ENCODE data around the gene TAF4B. TPM values are rescaled to one million over a fixed set of nuclear protein-coding genes. Genes with fewer than 3 reads are reported as not detected.
"Not testable (repeated sequence)": the region's sequence is repeated elsewhere in the genome, so short reads cannot be mapped to it uniquely, and the experiment has no call there.

The TAF4B gene
- total and polyA plus RNA-seq, 5 donors: 0.81 to 2.1 (median 1.8) TPM

DNA sequence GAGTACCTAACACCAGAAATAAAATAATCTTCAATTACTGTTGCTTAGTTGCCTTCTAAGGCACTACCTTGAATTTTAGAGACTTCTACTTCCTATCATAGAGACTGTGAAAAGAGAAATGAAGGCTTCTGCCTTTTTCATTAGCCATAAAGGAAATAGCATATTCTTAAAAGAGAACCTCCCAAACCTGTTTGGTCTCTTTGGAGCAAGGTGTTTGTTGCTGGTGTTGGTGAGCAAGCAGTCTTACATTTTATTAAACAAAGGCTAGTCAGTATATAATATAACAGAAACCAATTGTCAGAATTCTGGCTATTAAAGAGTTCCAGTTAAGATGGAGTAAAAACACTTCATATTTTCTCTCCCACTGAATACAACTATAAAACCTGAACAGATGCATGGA lies 116.4 kb downstream of the TAF4B start:
- no peak for DNase-seq
- intact Hi-C loops (cut with DNase I): no loop called here
- Histone ChIP-seq H3K9me3 (ENCODE audit: control insufficient read depth, low read length) (peaks cover 3% of the 10 kb centered on the region), H3K4me3 (ENCODE audit: low read length) (no peak overlapping the region), H3K4me1 (ENCODE audit: control insufficient read depth, insufficient read depth, low read length) (no peaks in the 10 kb centered on the region), H3K27me3 (ENCODE audit: control insufficient read depth, insufficient read depth) (no peaks in the 10 kb centered on the region), H3K27ac (ENCODE audit: low read length) (no peak overlapping the region)
- no peak for ATAC-seq

DNA sequence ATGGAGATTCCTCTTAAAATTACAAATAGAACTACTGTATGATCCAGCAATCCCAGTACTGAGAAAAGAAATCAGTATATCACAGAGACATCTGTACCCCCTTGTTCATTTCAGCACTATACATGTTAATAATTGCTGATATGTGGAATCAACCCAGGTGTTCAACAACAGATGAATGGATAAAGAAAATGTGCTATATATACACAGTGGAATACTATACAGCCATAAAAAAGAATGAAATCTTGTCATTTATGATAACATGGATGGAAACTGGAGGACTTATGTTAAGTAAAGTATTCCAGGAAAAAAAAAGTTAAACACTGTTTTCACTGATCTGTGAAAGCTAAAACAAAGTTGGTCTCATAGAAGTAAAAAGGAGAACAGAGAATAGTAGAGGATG lies 124.7 kb downstream of the TAF4B start:
- H3K4me3 ChIP-seq (ENCODE audit: low read length): no peak overlapping the region
- DNase-seq (no peak), ATAC-seq (no peak)
- no peak overlapping the region for H3K27ac ChIP-seq (ENCODE audit: low read length)
- H3K4me1 ChIP-seq (ENCODE audit: control insufficient read depth, insufficient read depth, low read length): no peaks in the 10 kb centered on the region
- H3K9me3 ChIP-seq (ENCODE audit: control insufficient read depth, low read length): no peaks in the 10 kb centered on the region
- intact Hi-C loops (cut with DNase I): no loop called here
- H3K27me3 ChIP-seq (ENCODE audit: control insufficient read depth, insufficient read depth): no peaks in the 10 kb centered on the region

DNA sequence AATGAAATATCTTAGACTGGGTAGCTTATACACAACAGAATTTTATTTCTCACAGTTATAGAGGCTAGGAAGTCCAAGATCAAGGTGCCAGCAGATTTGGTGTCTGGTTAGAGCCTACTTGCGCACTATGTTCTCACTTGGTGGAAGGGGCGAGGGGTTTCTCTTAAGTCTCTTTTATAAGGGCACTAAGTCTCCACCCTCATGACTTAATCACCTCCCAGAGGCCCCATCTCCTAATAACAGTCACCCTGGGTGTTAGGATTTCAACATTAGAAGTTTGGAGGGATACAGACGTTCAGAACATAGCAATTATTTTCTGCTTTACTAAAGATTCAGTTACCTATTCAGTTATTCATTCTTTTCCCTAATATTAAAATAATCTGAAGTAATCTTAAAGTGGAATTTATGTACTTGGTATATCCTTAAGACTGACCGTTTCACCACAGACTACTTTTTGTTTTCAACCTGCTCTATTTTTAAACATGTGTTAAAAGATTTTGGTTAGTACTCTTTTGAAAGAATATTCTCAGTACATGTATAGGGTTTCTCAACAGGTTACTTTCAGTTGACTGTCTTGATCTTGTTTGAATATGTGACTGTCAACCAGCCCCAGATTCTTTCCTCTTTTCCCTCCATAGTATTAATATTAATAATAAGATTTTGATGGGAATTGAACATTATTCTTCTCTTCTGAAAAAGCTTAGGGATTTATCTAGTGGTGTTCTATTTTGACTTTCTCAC lies 130.0 kb downstream of the TAF4B start:
- H3K27ac ChIP-seq (ENCODE audit: low read length): no peak overlapping the region
- H3K9me3 ChIP-seq (ENCODE audit: control insufficient read depth, low read length): no peaks in the 10 kb centered on the region
- 87% methylated on average over 4 of the region's 4 CpGs for WGBS
- ATAC-seq (no peak), DNase-seq (no peak)
- H3K27me3 ChIP-seq (ENCODE audit: control insufficient read depth, insufficient read depth): no peaks in the 10 kb centered on the region
- intact Hi-C loops (cut with DNase I): no loop called here
- no peak overlapping the region for H3K4me3 ChIP-seq (ENCODE audit: low read length)
- H3K4me1 ChIP-seq (ENCODE audit: control insufficient read depth, insufficient read depth, low read length): no peaks in the 10 kb centered on the region

DNA sequence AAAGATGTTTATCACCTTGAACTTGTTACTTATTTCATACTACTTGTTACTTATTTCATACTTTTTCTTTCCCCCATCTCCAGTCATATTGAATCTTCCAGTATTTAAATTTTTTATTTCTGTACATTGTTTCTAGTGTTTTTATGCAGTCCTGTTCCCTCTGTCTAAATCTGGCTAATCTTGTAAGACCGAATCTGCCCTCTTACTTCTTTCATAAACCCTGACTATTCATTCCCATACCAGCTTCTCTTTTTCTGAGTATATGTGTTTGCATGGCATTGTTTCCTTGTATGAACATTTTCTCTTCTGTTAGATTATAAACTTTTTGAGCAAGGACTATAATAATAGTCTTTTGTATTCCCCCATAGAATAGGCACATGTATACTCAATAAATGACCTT lies 131.7 kb downstream of the TAF4B start:
- no peak overlapping the region for H3K27ac ChIP-seq (ENCODE audit: low read length)
- no peaks in the 10 kb centered on the region for H3K4me1 ChIP-seq (ENCODE audit: control insufficient read depth, insufficient read depth, low read length)
- 88% methylated on average over 1 of the region's 1 CpG for WGBS
- no peak for ATAC-seq
- H3K9me3 ChIP-seq (ENCODE audit: control insufficient read depth, low read length): no peaks in the 10 kb centered on the region
- H3K27me3 ChIP-seq (ENCODE audit: control insufficient read depth, insufficient read depth): no peaks in the 10 kb centered on the region
- no peak overlapping the region for H3K4me3 ChIP-seq (ENCODE audit: low read length)
- DNase-seq: no peak
- intact Hi-C loops (cut with DNase I): no loop called here

DNA sequence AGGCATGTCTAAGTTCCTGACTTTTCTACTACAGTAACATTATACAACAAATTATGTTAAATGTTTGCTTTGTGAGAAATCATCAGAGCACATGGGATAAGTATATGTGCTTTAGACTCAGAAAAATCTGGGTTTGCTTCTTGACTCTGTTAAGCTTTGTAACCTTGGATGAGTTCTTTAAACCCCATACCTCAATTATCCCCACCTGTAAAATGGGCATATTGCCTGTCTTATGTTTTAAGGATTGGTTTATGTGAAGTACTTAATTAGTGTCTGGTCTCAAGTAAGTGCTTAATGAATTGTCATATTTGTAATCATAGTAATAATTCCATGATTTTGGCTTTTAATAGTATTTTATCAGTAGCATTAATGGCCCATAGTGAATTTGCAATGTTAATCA lies 135.8 kb downstream of the TAF4B start:
- H3K27me3 ChIP-seq (ENCODE audit: control insufficient read depth, insufficient read depth): no peaks in the 10 kb centered on the region
- no peaks in the 10 kb centered on the region for H3K4me1 ChIP-seq (ENCODE audit: control insufficient read depth, insufficient read depth, low read length)
- DNase-seq (no peak), ATAC-seq (no peak)
- H3K27ac ChIP-seq (ENCODE audit: low read length): no peak overlapping the region
- intact Hi-C loops (cut with DNase I): no loop called here
- no peak overlapping the region for H3K4me3 ChIP-seq (ENCODE audit: low read length)
- H3K9me3 ChIP-seq (ENCODE audit: control insufficient read depth, low read length): no peaks in the 10 kb centered on the region

DNA sequence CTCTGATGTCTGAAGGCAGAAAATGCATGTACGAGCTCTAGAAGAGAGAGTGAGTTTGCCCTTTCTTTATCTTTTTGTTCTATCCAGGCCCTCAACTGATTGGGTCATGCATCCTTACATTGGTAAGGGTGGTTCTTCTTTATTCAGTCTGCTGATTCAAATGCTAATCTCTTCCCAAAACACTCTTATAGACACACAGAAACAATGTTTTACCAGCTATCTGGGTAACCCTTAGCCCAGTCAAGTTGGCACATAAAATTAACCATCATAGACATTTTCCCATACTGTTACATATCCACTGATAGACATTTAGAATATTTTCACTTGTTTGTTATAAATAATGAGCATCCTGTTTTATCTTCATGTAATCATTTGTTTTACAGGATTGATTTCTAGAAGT lies 141.2 kb downstream of the TAF4B start:
- Histone ChIP-seq H3K4me1 (ENCODE audit: control insufficient read depth, insufficient read depth, low read length) (no peaks in the 10 kb centered on the region), H3K9me3 (ENCODE audit: control insufficient read depth, low read length) (no peaks in the 10 kb centered on the region), H3K27ac (ENCODE audit: low read length) (no peak overlapping the region), H3K27me3 (ENCODE audit: control insufficient read depth, insufficient read depth) (no peaks in the 10 kb centered on the region), H3K4me3 (ENCODE audit: low read length) (no peak overlapping the region)
- ATAC-seq: no peak
- 98% methylated on average over 1 of the region's 1 CpG for WGBS
- DNase-seq: no peak
- intact Hi-C loops (cut with DNase I): no loop called here

DNA sequence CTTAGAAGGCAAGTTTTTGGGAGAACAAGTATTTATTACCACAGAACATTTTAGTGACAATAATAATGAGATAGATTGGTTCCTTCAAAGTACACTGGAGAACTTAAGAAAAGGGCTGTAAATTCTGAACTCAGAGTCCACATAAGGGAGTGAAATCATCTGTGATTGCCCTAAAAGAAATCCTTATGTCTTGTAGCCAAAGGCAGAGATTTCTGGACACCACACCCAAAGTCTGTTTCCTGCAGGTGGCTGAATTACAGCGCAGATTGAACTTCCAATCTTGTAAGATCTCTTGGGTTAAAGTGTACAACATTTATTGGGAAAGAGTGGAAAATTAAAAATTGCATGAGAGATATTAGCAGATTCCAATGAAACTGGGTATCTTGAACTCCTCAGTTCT lies 143.8 kb downstream of the TAF4B start:
- Histone ChIP-seq H3K4me1 (ENCODE audit: control insufficient read depth, insufficient read depth, low read length) (no peaks in the 10 kb centered on the region), H3K27ac (ENCODE audit: low read length) (no peak overlapping the region), H3K9me3 (ENCODE audit: control insufficient read depth, low read length) (no peaks in the 10 kb centered on the region), H3K27me3 (ENCODE audit: control insufficient read depth, insufficient read depth) (no peaks in the 10 kb centered on the region), H3K4me3 (ENCODE audit: low read length) (no peak overlapping the region)
- WGBS: 87% methylated on average over 1 of the region's 1 CpG
- no peak for ATAC-seq
- DNase-seq: no peak
- intact Hi-C loops (cut with DNase I): no loop called here

DNA sequence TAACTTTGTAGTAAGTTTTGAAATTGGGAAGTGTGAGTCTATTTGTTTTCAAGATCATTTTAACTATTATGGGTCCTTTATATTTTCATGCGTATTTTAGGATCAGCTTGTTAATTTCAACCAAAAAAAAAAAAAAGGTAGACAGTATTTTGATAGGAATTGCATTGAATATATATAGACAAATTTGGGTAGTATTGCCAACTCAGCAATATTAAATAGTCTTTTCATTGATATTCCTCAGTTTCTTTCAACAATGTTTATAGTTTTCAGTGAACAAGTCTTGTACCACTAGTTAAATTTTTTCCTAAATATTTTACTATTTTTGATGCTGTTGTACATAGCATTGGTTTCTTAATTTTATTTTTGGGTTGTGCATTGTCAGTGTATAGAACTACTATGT lies 149.9 kb downstream of the TAF4B start:
- H3K9me3 ChIP-seq (ENCODE audit: control insufficient read depth, low read length): no peaks in the 10 kb centered on the region
- no peaks in the 10 kb centered on the region for H3K27me3 ChIP-seq (ENCODE audit: control insufficient read depth, insufficient read depth)
- 96% methylated on average over 1 of the region's 1 CpG for WGBS
- DNase-seq: no peak
- no peaks in the 10 kb centered on the region for H3K4me1 ChIP-seq (ENCODE audit: control insufficient read depth, insufficient read depth, low read length)
- no peak overlapping the region for H3K4me3 ChIP-seq (ENCODE audit: low read length)
- H3K27ac ChIP-seq (ENCODE audit: low read length): no peak overlapping the region
- intact Hi-C loops (cut with DNase I): no loop called here
- no peak for ATAC-seq

DNA sequence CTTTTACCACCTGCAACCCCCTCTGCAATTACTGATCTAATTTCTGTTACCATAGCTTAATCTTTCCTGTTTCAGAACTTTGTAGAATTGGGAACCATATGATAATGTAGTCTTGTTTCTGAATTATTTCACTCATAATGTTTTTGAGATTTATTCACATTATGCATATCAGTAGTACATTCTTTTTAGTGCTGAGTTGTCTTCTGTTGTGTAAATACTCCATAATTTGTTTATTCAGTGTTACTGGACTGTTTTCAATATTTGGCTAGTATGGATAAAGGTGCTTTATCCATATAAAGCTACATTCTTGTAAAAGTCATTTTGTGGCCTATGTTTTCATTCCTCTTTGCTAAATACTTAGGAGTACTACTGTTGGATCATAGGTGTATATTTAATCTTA lies 152.5 kb downstream of the TAF4B start:
- no peak for DNase-seq
- H3K4me3 ChIP-seq (ENCODE audit: low read length): no peak overlapping the region
- H3K27ac ChIP-seq (ENCODE audit: low read length): no peak overlapping the region
- intact Hi-C loops (cut with DNase I): no loop called here
- H3K9me3 ChIP-seq (ENCODE audit: control insufficient read depth, low read length): no peaks in the 10 kb centered on the region
- ATAC-seq: no peak
- H3K4me1 ChIP-seq (ENCODE audit: control insufficient read depth, insufficient read depth, low read length): no peaks in the 10 kb centered on the region
- no peaks in the 10 kb centered on the region for H3K27me3 ChIP-seq (ENCODE audit: control insufficient read depth, insufficient read depth)

DNA sequence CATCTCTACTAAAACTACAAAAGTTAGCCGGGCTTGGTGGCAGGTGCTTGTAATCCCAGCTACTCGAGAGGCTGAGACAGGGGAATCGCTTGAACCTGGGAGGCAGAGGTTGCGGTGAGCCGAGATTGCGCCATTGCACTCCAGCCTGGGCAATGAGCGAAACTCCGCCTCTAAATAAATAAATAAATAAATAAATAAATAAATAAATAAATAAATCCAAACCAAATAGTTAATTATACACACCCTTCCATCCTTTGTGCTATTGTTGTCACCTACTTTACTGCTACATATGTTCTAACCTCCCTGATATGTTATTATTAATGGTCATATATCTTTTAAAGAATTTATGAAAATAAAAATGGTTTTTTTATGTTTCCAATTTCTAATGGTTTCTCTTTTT lies 155.3 kb downstream of the TAF4B start:
- H3K27me3 ChIP-seq (ENCODE audit: control insufficient read depth, insufficient read depth); ATAC-seq; H3K9me3 ChIP-seq (ENCODE audit: control insufficient read depth, low read length); DNase-seq; H3K27ac ChIP-seq (ENCODE audit: low read length); H3K4me1 ChIP-seq (ENCODE audit: control insufficient read depth, insufficient read depth, low read length); H3K4me3 ChIP-seq (ENCODE audit: low read length): not testable (repeated sequence)
- WGBS: 91% methylated on average over 8 of the region's 8 CpGs
- intact Hi-C loops (cut with DNase I): loop anchor here in 1 of 4 donors (10.0 kb wide), 1 partner anchor 273 kb away; no protein-coding TSS in a partner anchor

DNA sequence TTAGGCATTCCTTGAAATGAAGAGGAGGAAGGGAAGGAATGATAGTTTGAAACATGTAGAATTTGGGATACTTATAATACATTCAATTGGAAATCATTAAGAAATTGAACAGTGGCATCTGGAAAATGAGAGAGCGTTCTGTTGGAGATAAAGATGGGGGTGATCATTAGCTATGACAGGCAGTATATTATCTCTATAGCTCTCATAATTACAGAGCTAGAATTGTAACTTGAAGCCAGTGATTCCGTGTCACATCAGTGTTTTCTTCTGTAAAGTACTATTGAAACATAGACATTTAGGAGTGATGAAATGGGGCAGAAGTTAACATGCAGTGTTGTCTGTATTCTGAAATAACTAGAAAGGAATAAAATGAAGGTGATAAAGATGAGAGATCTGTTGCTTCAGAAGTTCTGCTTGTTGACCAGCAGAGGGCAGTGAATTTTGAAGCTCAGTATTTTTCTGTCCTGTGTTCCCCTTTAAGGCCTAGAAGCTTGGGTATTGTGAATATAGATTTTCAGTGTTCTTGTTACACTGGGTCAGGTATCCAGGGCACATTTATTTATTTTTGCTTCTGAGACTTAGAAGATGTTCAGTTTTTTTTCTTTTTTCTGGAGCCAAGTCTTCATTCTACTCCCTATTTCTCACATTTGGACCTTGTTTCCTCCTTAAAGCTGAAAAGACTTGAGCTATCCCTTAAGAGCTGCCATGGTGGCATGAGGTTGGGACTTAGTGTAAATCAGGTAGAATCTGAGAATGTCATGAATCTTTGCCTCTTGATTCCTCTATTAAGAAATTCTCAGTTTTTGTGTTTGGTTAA lies 157.4 kb downstream of the TAF4B start:
- intact Hi-C loops (cut with DNase I): loop anchor here in 1 of 4 donors (10.0 kb wide), 1 partner anchor 271 kb away; no protein-coding TSS in a partner anchor
- Histone ChIP-seq H3K27me3 (ENCODE audit: control insufficient read depth, insufficient read depth) (no peaks in the 10 kb centered on the region), H3K9me3 (ENCODE audit: control insufficient read depth, low read length) (no peaks in the 10 kb centered on the region), H3K4me1 (ENCODE audit: control insufficient read depth, insufficient read depth, low read length) (peaks cover 2% of the 10 kb centered on the region), H3K27ac (ENCODE audit: low read length) (no peak overlapping the region), H3K4me3 (ENCODE audit: low read length) (no peak overlapping the region)
- 22% methylated on average over 2 of the region's 2 CpGs for WGBS
- ATAC-seq (peak; percentile 44 to 54), DNase-seq (no peak)

All from right cardiac atrium (tissue), 5 donors.